HL-60/S4 treated with retinoic acid at 250 ng/mL for 4 days and 3 days (cell line): ENCODE results near the gene B3GALT5.

ENCODE experiments used
- in situ Hi-C: fragments of 300-500 bp; cut with MboI; formaldehyde crosslinking; loops from 2 replicates; pipeline ENCODE4 v1.7.0; 2022; ENCODE audit warnings: low sequenced_read_pairs

The B3GALT5 gene

DNA sequence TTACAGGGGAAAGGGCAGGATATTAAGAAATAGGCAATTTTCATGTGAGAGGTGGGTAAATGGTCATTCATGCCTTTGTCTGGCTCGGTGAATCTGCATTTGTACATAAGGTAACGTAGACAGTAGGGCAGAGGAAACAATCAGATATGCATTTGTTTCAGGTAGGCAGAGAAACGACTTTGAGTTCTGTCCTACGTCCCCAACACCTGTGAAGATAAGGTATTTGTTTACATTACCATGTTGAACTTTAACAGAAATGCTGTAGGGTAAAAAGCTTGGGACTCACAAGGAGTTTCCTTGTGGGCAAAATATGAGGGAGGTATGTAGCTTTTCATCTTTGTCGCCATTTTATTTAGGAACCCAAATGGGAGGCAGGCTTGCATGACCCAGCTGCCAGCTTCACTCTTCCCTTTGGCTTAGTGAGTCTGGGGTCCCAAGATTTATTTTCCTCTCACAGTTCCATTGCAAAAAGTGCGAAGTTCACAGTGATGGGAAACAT, 31.4 kb downstream of the B3GALT5 start:
- in situ Hi-C loops, result no loop called here

GRCh38 chr21:39645331-39645730, 32.6 kb downstream of the B3GALT5 start:
- in situ Hi-C loops, result no loop called here

DNA sequence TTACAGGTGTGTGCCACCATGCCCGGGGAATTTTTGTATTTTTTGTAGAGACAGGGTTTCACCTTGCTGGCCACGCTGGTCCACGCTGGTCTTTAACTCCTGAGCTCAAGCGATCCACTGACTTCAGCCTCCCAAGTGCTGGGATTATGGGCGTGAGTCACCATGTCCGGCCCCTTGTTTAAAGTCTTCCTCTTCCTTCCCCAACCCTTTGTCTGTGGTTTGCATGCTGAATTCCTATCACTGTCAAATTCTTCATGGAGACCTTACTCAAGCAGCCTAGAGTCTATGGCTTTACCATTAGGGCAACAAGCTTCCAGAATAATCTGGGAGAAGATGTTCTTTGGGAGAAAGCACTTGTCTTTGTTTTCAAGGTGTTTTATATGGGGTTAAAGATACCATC, 34.7 kb downstream of the B3GALT5 start:
- in situ Hi-C loops, result no loop called here

GRCh38 chr21:39648879-39649278, 36.1 kb downstream of the B3GALT5 start:
- in situ Hi-C loops, result no loop called here

- in situ Hi-C loops, result no loop called here
These were observed 36.8 kb downstream of the B3GALT5 start for GRCh38 chr21:39649526-39649925.

DNA sequence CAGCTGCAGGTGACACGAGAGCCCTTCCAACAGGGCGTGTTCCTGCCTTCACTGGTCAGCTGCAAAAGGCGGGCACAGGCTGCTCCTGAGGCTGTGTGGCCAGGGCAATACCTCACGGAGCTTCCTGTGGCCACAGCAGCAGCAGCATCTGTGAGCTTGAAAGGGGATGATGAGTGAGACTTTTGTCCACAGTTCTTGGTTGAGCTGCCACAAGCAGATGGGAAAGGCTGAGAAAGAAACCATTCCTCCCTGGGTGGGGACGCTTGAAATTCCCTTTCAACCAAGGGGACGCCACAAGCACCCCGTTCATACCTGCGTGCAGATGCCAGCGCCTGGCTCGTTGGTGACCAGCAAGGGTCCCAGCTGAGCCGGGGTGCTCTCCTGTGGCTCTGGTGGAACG, 37.6 kb downstream of the B3GALT5 start:
- in situ Hi-C loops, result no loop called here

DNA sequence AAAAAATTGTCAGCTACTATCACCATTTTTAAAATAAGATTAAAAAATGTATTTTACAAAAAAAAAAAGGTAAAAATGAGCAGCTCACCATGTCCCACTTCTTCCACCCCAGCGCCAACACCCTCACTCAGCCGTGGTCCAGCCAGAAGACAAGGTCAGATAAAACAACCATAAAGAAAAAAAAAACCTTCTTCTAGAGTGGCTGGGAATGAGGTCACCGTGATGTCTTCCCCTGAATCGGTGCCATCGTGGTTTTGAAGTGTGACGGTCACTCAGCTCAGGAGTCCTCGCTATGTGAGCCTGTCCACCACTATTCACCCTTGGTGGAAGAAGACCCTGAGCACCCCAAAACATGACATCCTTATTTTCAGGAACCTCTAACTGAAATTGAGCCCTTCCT, 38.1 kb downstream of the B3GALT5 start:
- in situ Hi-C loops, result no loop called here

DNA sequence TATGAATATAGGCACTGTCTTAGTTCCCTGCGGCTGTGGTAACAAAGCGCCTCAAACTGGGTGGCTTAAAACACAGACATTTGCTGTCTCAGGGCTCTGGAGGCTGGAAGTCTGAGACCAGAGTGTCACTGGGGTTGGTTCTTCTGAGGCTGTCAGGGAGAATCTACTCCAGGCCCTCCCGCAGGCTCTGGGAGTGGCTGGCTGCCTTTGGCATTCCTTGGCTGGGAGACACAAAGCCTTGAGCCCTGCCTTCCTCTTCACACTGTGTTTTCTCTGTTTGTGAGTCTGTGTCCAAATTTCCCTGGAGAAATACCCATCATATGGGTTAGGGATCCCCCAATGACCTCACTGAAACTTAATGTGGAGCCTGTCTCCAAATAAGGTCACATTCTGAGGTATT, 38.5 kb downstream of the B3GALT5 start:
- in situ Hi-C loops, result no loop called here

DNA sequence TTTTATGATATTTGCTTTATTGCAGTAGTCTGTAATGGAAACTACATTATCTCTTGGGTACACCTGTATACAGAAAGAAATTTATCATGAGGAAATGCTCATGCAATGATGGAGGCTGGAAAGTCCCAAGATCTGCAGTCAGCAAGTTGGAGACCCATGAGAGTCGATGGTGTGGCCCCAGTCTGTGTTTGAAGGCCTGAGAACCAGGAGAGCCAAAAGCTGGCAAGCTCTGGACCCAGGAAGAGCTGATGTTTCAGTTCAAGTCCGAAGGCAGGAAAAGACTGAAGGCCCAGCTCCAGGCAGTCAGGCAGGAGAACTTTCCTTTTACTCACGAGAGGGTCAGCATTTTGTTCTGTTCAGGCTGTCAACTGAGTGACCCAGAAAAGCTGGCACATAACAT, 42.2 kb downstream of the B3GALT5 start:
- in situ Hi-C loops, result no loop called here

DNA sequence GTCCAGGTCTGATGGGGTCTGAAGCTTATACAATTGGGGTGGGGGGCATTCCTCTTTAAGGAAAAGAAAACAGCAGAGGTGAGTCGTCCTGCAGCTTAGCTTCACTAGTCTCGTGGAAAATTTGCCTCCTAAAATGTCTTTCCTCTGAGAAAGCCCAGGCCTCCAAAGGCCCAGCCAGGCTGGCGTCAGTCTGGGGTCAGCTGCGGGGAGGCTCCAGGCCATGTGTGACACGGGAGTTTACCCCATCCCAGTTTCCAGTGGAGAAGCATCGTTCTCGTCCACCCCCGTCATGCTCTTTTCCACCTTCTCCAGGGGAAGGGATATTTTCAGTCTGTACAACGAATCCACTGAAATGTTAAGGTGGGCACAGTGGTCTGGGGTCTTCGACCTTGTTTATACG, 42.8 kb downstream of the B3GALT5 start:
- in situ Hi-C loops, result no loop called here

GRCh38 chr21:39656209-39656608, 43.5 kb downstream of the B3GALT5 start:
- in situ Hi-C loops, result no loop called here

GRCh38 chr21:39657091-39657689, 44.5 kb downstream of the B3GALT5 start:
- in situ Hi-C loops, result no loop called here

DNA sequence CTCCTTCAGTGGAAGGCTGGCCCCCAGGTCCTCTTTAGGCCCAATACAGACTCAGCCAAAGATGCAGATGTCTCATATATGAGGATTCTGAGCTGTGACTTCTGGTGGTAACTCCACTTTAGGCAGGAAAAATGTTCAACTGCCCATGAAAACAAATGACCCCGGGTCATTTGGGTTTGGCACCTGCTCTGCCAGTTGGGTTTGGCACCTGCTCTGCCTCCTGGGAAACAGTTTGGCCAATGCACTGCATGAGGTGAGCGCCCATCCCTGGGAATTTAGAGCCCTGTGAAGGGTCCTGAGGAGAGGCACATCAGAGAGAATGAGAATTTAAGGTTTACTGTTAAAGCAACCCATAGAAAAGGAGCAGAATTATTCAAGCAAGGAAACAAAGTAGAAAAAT, 45.3 kb downstream of the B3GALT5 start:
- in situ Hi-C loops, result no loop called here

DNA sequence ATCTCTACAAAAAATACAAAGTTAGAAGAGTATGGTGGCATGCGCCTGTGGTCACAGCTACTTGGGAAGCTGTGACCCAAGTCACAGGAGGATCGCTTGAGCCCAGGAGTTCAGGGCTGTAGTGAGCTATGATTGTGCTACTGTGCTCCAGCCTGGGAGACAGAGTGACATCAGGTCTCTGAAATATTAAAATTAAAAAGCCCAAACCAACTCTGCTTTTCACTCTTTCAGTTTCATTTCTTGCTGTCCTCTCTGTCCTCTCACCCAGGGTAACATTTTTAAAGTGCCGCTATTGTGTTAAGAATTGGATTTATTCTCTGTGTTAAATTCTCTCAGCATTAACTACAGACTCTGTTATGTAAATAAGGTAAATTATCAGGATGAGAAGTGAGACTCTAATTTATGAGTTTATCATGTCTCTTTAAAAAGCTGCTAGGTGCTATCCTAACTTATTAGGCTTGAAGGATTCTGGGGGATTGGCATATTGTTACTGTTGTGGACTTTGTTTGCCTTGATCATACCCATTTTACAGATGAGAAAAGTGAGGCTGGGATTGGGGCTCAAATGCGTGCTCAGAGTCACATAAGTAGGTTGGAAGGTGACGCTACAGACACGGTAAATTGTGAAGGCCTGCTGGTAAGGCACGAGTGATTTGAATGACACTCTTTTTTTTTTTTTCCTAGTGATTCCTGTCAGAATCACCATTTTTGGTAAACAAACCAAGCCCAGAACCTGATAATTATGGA, 46.5 kb downstream of the B3GALT5 start:
- in situ Hi-C loops, result no loop called here

DNA sequence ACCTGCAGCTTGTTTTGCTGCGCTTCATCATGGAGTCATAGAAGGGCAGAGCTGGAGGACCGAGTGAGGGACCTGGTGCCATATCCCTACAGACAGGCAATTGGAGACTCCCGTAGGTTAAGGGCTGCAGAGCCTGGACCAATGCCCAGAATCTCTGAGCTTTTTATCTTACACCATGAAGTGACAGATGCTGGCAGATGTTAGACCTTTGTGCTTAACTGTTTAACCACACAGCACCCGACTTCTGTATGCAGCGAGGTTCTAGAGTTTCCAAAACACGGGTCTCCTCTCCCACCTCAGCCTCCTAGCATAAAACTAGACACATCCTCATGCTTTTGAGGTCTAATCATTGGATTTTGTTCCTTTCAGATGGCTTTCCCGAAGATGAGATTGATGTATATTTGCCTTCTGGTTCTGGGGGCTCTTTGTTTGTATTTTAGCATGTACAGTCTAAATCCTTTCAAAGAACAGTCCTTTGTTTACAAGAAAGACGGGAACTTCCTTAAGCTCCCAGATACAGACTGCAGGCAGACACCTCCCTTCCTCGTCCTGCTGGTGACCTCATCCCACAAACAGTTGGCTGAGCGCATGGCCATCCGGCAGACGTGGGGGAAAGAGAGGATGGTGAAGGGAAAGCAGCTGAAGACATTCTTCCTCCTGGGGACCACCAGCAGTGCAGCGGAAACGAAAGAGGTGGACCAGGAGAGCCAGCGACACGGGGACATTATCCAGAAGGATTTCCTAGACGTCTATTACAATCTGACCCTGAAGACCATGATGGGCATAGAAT, 47.6 kb downstream of the B3GALT5 start:
- in situ Hi-C loops, result no loop called here

- in situ Hi-C loops, result no loop called here
These were observed 48.4 kb downstream of the B3GALT5 start for GRCh38 chr21:39661121-39661520.

DNA sequence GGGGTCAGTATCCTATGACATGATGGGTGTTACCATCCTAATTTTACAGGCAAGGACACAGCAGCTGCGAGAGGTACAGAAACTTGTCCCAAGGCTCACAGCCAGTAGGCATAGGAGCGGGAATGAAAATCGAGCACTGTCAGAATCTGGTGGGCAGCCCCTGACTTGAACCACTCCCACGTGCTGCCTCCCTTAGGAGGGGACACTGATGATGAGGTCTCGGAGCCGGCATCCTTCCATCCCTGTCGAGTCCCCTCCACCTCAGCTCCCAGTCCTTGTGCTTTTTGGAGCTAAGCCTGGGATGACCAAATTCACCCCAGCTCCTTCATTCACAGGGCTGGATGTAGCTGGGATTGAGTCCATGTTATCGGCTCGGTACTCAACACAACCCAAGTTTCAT, 49.0 kb downstream of the B3GALT5 start:
- in situ Hi-C loops, result no loop called here

DNA sequence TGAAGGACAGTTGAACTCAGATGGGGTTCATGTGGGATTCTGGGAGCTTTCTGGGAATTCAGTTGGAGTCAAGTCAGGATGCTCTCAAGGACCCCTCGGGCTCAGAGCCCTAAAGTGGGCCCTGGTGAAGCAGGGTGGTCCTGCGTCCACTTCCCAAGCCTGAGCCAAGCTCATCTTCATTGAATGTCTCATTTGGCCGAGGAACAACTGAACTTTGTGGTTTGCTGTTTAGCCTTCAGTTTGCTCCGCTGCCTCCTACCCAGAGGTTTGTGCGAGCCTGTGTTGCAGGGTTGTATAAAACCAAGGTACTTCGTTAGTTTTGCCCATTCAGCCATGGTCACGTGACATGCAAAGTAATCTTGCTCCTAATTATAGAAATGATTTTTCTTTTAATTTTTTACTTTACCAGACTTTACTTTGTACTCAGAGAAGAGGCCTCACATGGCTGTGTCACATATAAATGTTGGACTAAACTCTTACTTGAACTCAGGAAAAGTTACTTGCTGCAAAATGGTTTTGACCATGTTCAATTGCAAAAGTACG, 49.7 kb downstream of the B3GALT5 start:
- in situ Hi-C loops, result no loop called here

- in situ Hi-C loops, result no loop called here
These were observed 50.3 kb downstream of the B3GALT5 start for GRCh38 chr21:39663066-39663465.

GRCh38 chr21:39663742-39664492, 51.2 kb downstream of the B3GALT5 start:
- in situ Hi-C loops, result no loop called here

DNA sequence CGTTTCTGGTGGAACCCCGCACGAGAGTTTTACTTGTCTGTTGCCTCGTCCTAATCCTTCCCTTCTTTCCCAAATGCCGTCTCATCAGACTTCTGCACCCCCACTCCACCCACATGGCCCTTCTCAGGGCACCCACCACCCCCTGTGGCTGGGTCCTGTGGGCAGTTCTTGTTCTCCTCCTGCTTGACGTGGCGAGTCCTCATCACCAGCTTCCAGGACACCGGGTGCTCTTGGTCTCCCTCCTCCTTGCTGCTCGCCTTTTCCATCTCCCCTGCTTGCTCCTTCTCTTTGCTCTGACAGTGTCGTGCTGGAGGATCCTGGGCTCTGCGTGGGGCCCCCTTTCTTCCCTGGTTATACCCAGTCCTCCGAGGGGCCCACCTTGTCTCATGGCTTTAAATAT, 51.8 kb downstream of the B3GALT5 start:
- in situ Hi-C loops, result no loop called here
